ENCODE data around the gene DUOX1. TPM values are rescaled to one million over a fixed set of nuclear protein-coding genes. Genes with fewer than 3 reads are reported as not detected.
"Not testable (repeated sequence)": the region's sequence is repeated elsewhere in the genome, so short reads cannot be mapped to it uniquely, and the experiment has no call there.

The DUOX1 gene
- total and polyA plus RNA-seq, 2 donors (not counting 1 experiment from before 2014, with no cell fraction given): not detected

GRCh38 chr15:45100884-45101625 is 28.7 kb upstream of the DUOX1 start:
- H2AFZ ChIP-seq (ENCODE audit: low read length): no peak overlapping the region
- no peaks in the 10 kb centered on the region for H3K4me1 ChIP-seq (ENCODE audit: control insufficient read depth, extremely low read depth, insufficient read depth, low read length)
- no peak overlapping the region for H3K4me2 ChIP-seq (ENCODE audit: extremely low read depth, insufficient read depth, low read length)
- H3K27me3 ChIP-seq (ENCODE audit: control insufficient read depth, insufficient read depth, low read length): peaks cover 8% of the 10 kb centered on the region
- H4K20me1 ChIP-seq (ENCODE audit: control insufficient read depth, extremely low read depth, insufficient read depth, low read length): no peaks in the 10 kb centered on the region
- no peaks in the 10 kb centered on the region for H3K79me2 ChIP-seq (ENCODE audit: control insufficient read depth, insufficient read depth, low read length)
- TF ChIP-seq, protein P1, sequence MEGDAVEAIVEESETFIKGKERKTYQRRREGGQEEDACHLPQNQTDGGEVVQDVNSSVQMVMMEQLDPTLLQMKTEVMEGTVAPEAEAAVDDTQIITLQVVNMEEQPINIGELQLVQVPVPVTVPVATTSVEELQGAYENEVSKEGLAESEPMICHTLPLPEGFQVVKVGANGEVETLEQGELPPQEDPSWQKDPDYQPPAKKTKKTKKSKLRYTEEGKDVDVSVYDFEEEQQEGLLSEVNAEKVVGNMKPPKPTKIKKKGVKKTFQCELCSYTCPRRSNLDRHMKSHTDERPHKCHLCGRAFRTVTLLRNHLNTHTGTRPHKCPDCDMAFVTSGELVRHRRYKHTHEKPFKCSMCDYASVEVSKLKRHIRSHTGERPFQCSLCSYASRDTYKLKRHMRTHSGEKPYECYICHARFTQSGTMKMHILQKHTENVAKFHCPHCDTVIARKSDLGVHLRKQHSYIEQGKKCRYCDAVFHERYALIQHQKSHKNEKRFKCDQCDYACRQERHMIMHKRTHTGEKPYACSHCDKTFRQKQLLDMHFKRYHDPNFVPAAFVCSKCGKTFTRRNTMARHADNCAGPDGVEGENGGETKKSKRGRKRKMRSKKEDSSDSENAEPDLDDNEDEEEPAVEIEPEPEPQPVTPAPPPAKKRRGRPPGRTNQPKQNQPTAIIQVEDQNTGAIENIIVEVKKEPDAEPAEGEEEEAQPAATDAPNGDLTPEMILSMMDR (conservative IDR thresholded peaks at IDR 0.05 in 1 of 2, IDR thresholded peaks at IDR 0.05 in 1 of 2; ENCODE audit: low read depth in 1 of 2, low read length in 2 of 2): no peak
- no peak for TF ChIP-seq EZH2 (IDR thresholded peaks at IDR 0.05; ENCODE audit: low read length, missing control alignments)
- no peak for DNase-seq (ENCODE audit: low read depth in 2 of 2)
- no peak overlapping the region for H3K27ac ChIP-seq (ENCODE audit: insufficient read depth, low read length)
- H3K4me3 ChIP-seq (replicated peaks in 1 of 4; ENCODE audit: control extremely low read depth in 1 of 4, insufficient read depth in 1 of 4, low read depth in 3 of 4, low read length in 4 of 4): no peak overlapping the region
- no peaks in the 10 kb centered on the region for H3K9me3 ChIP-seq (ENCODE audit: control insufficient read depth, insufficient read depth, low read depth, low read length)
- H3K36me3 ChIP-seq (ENCODE audit: control insufficient read depth, insufficient read depth, low read length): no peaks in the 10 kb centered on the region
- H3K9ac ChIP-seq (ENCODE audit: insufficient read depth, low read length): no peak overlapping the region

- no peaks in the 10 kb centered on the region for H3K9me3 ChIP-seq (ENCODE audit: control insufficient read depth, insufficient read depth, low read depth, low read length)
- no peaks in the 10 kb centered on the region for H3K79me2 ChIP-seq (ENCODE audit: control insufficient read depth, insufficient read depth, low read length)
- no peak overlapping the region for H3K4me3 ChIP-seq (replicated peaks in 1 of 4; ENCODE audit: control extremely low read depth in 1 of 4, insufficient read depth in 1 of 4, low read depth in 3 of 4, low read length in 4 of 4)
- H4K20me1 ChIP-seq (ENCODE audit: control insufficient read depth, extremely low read depth, insufficient read depth, low read length): no peaks in the 10 kb centered on the region
- H3K36me3 ChIP-seq (ENCODE audit: control insufficient read depth, insufficient read depth, low read length): no peaks in the 10 kb centered on the region
- H3K27me3 ChIP-seq (ENCODE audit: control insufficient read depth, insufficient read depth, low read length): peaks cover 7% of the 10 kb centered on the region
- no peak overlapping the region for H3K9ac ChIP-seq (ENCODE audit: insufficient read depth, low read length)
- no peaks in the 10 kb centered on the region for H3K4me1 ChIP-seq (ENCODE audit: control insufficient read depth, extremely low read depth, insufficient read depth, low read length)
- H3K27ac ChIP-seq (ENCODE audit: insufficient read depth, low read length): no peak overlapping the region
- no peak for TF ChIP-seq EZH2 (IDR thresholded peaks at IDR 0.05; ENCODE audit: low read length, missing control alignments)
- TF ChIP-seq, protein P1 (conservative IDR thresholded peaks at IDR 0.05 in 1 of 2, IDR thresholded peaks at IDR 0.05 in 1 of 2; ENCODE audit: low read depth in 1 of 2, low read length in 2 of 2): no peak
- no peak overlapping the region for H3K4me2 ChIP-seq (ENCODE audit: extremely low read depth, insufficient read depth, low read length)
- H2AFZ ChIP-seq (ENCODE audit: low read length): no peak overlapping the region
- DNase-seq (ENCODE audit: low read depth in 2 of 2): no peak
Observed at GRCh38 chr15:45101749-45102148, 28.0 kb upstream of the DUOX1 start.

DNA sequence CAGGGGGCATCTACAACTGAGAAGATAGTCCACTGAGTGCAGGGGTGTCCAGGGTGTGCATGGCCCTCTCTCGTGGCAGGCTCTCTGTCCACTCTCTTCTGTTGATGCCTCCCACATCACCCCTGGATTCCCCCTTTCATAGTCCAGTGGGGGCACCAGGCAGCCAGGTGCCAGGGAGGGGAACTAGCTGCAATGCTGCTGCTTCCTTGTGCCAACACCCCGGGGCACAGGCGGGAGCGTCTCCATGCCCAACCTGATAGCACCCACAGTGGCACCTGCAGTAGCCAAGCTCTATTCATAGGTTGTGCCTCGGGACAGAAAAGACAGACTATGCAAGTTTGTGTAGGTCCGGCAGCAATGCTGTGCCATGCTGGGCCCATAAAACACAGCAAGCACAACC is 27.6 kb upstream of the DUOX1 start:
- DNase-seq (ENCODE audit: low read depth in 2 of 2): no peak
- Histone ChIP-seq H3K9ac (ENCODE audit: insufficient read depth, low read length) (no peak overlapping the region), H3K4me2 (ENCODE audit: extremely low read depth, insufficient read depth, low read length) (no peak overlapping the region), H2AFZ (ENCODE audit: low read length) (no peak overlapping the region), H3K27ac (ENCODE audit: insufficient read depth, low read length) (no peak overlapping the region), H3K36me3 (ENCODE audit: control insufficient read depth, insufficient read depth, low read length) (no peaks in the 10 kb centered on the region), H4K20me1 (ENCODE audit: control insufficient read depth, extremely low read depth, insufficient read depth, low read length) (no peaks in the 10 kb centered on the region), H3K9me3 (ENCODE audit: control insufficient read depth, insufficient read depth, low read depth, low read length) (no peaks in the 10 kb centered on the region), H3K79me2 (ENCODE audit: control insufficient read depth, insufficient read depth, low read length) (no peaks in the 10 kb centered on the region), H3K4me1 (ENCODE audit: control insufficient read depth, extremely low read depth, insufficient read depth, low read length) (no peaks in the 10 kb centered on the region), H3K4me3 (replicated peaks in 1 of 4; ENCODE audit: control extremely low read depth in 1 of 4, insufficient read depth in 1 of 4, low read depth in 3 of 4, low read length in 4 of 4) (no peak overlapping the region), H3K27me3 (ENCODE audit: control insufficient read depth, insufficient read depth, low read length) (peaks cover 5% of the 10 kb centered on the region)
- TF ChIP-seq, protein P1 (conservative IDR thresholded peaks at IDR 0.05 in 1 of 2, IDR thresholded peaks at IDR 0.05 in 1 of 2; ENCODE audit: low read depth in 1 of 2, low read length in 2 of 2): no peak
- TF ChIP-seq EZH2 (IDR thresholded peaks at IDR 0.05; ENCODE audit: low read length, missing control alignments): no peak

DNA sequence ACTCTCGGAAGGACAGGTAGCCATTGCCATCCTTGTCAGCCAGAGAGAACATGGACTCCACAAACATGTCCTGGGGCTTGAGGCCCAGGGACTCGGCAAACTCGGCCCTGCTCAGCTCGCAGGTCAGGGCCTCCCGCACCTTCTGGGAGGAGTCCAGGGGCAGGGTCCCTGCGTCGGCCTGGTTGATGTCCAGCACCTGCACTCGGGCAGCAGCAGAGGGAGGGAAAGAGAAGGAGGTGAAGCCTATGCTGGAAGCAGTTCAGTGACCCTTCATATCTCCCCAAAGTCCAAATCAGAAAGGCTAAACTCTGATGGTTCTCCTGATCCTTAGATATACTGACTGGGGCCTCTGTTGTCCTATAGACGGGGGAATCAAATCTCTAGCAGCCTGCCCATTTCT is 25.6 kb upstream of the DUOX1 start:
- H3K9ac ChIP-seq (ENCODE audit: insufficient read depth, low read length); H3K27ac ChIP-seq (ENCODE audit: insufficient read depth, low read length); H3K9me3 ChIP-seq (ENCODE audit: control insufficient read depth, insufficient read depth, low read depth, low read length); H3K79me2 ChIP-seq (ENCODE audit: control insufficient read depth, insufficient read depth, low read length); H3K4me2 ChIP-seq (ENCODE audit: extremely low read depth, insufficient read depth, low read length); DNase-seq (ENCODE audit: low read depth in 2 of 2); H3K27me3 ChIP-seq (ENCODE audit: control insufficient read depth, insufficient read depth, low read length); H3K4me3 ChIP-seq (replicated peaks in 1 of 4; ENCODE audit: control extremely low read depth in 1 of 4, insufficient read depth in 1 of 4, low read depth in 3 of 4, low read length in 4 of 4); H2AFZ ChIP-seq (ENCODE audit: low read length); H4K20me1 ChIP-seq (ENCODE audit: control insufficient read depth, extremely low read depth, insufficient read depth, low read length); H3K4me1 ChIP-seq (ENCODE audit: control insufficient read depth, extremely low read depth, insufficient read depth, low read length); H3K36me3 ChIP-seq (ENCODE audit: control insufficient read depth, insufficient read depth, low read length): not testable (repeated sequence)
